ENCODE data around the gene HPRT1.
"Not testable (repeated sequence)": the region's sequence is repeated elsewhere in the genome, so short reads cannot be mapped to it uniquely, and the experiment has no call there.

The HPRT1 gene

GRCh38 chrX:134454506-134454905 lies 5.5 kb upstream of the HPRT1 start:
- no peak for TF ChIP-seq CTCF (IDR thresholded peaks at IDR 0.05; ENCODE audit: low read depth, low read length, missing control alignments)
- no peak for DNase-seq (ENCODE audit: extremely low read depth, low read depth)
- no peak overlapping the region for H3K4me3 ChIP-seq (replicated peaks; ENCODE audit: low read depth, low read length)

- no peak for TF ChIP-seq CTCF (IDR thresholded peaks at IDR 0.05; ENCODE audit: low read depth, low read length, missing control alignments)
- no peak overlapping the region for H3K4me3 ChIP-seq (replicated peaks; ENCODE audit: low read depth, low read length)
- no peak for DNase-seq (ENCODE audit: extremely low read depth, low read depth)
Observed at GRCh38 chrX:134457708-134458107, 2.3 kb upstream of the HPRT1 start.

GRCh38 chrX:134459683-134460004 lies 321 bp upstream of the HPRT1 start:
- DNase-seq (ENCODE audit: extremely low read depth, low read depth) = no peak
- no peak for TF ChIP-seq CTCF (IDR thresholded peaks at IDR 0.05; ENCODE audit: low read depth, low read length, missing control alignments)
- H3K4me3 ChIP-seq (replicated peaks; ENCODE audit: low read depth, low read length) = peak overlapping the region; percentile 58

- DNase-seq (ENCODE audit: extremely low read depth, low read depth) = no peak
- no peak for TF ChIP-seq CTCF (IDR thresholded peaks at IDR 0.05; ENCODE audit: low read depth, low read length, missing control alignments)
- H3K4me3 ChIP-seq (replicated peaks; ENCODE audit: low read depth, low read length) = peak overlapping the region; percentile 58
Observed at GRCh38 chrX:134460862-134461220, 876 bp downstream of the HPRT1 start.

- peak overlapping the region; percentile 58 for H3K4me3 ChIP-seq (replicated peaks; ENCODE audit: low read depth, low read length)
- DNase-seq (ENCODE audit: extremely low read depth, low read depth) = no peak
Observed at GRCh38 chrX:134461437-134461836, 1.5 kb downstream of the HPRT1 start.

GRCh38 chrX:134462927-134463326 lies 3.0 kb downstream of the HPRT1 start:
- TF ChIP-seq CTCF (IDR thresholded peaks at IDR 0.05; ENCODE audit: low read depth, low read length, missing control alignments) = no peak
- DNase-seq (ENCODE audit: extremely low read depth, low read depth) = no peak
- no peak overlapping the region for H3K4me3 ChIP-seq (replicated peaks; ENCODE audit: low read depth, low read length)

More at GRCh38 chrX:134461437-134461836, 1.5 kb downstream of the HPRT1 start:
- no peak for TF ChIP-seq CTCF (IDR thresholded peaks at IDR 0.05; ENCODE audit: low read depth, low read length, missing control alignments)

- not testable (repeated sequence) for H3K4me3 ChIP-seq (replicated peaks; ENCODE audit: low read depth, low read length); DNase-seq (ENCODE audit: extremely low read depth, low read depth)
Observed at GRCh38 chrX:134464453-134464852, 4.5 kb downstream of the HPRT1 start.
